Limb (tissue), 2 donors: ENCODE data around the gene RGS8.

ENCODE experiments used
- DNase-seq, 2 donors: peaks; one replicate each; pipeline ENCODE4 v3.0.0-alpha.2; 2016; ENCODE audit errors: extremely low spot score in 2 of 2

The RGS8 gene

GRCh38 chr1:182639330-182639729 lies 45.1 kb downstream of the RGS8 start:
- DNase-seq = no peak

- no peak for DNase-seq
Observed at GRCh38 chr1:182637769-182638168, 46.6 kb downstream of the RGS8 start.

- no peak for DNase-seq
Observed at GRCh38 chr1:182635871-182636270, 48.5 kb downstream of the RGS8 start.
